Common myeloid progenitor, CD34-positive (primary cell): Measurements from ENCODE around the gene DENND1A.

Experiments used
- CTCF ChIA-PET: fragments of 350-600 bp; sonication (Branson Sonifier 250); formaldehyde crosslinking; loops from one replicate; lab custom pipeline; 2021; ENCODE audit warnings: antibody characterized with exemption; lab: Charles Lee
- POLR2A ChIA-PET: fragments of 350-600 bp; sonication (Branson Sonifier 250); formaldehyde crosslinking; loops from one replicate; lab custom pipeline; 2021; ENCODE audit warnings: antibody characterized with exemption; lab: Charles Lee
- DNase-seq, 3 donors: peaks; one replicate each; pipeline versions ENCODE4 v3.0.0 to v3.0.0-alpha.2; 2013
- H3K27ac ChIP-seq, 2 experiments: 1 replicate in 1 of 2; 2 replicates in 1 of 2; pipeline ENCODE4 v1.7.0; 2013; ENCODE audit warnings: inconsistent platforms in 2 of 2, low read length in 2 of 2, mild to moderate bottlenecking in 2 of 2, low read depth in 1 of 2, moderate library complexity in 1 of 2; ENCODE audit not compliant: severe bottlenecking in 2 of 2, insufficient read depth in 1 of 2, poor library complexity in 1 of 2
- H3K27me3 ChIP-seq, 5 experiments: replicated peaks in 2 of 5; 1 replicate in 3 of 5; 2 replicates in 2 of 5; pipeline versions ENCODE4 v1.6.1 to v1.7.0; 2013; ENCODE audit warnings: low read length in 4 of 5, mild to moderate bottlenecking in 2 of 5, moderate library complexity in 2 of 5, inconsistent platforms in 1 of 5; ENCODE audit not compliant: insufficient read depth in 5 of 5, control insufficient read depth in 4 of 5
- H3K36me3 ChIP-seq, 4 experiments: 1 replicate in 2 of 4; 2 replicates in 2 of 4; pipeline versions ENCODE4 v1.6.1 to v1.7.0; 2013; ENCODE audit warnings: low read length in 3 of 4, control low read depth in 1 of 4, mild to moderate bottlenecking in 1 of 4; ENCODE audit not compliant: control insufficient read depth in 4 of 4, insufficient read depth in 4 of 4
- H3K4me1 ChIP-seq, 4 experiments: 1 replicate in 3 of 4; 2 replicates in 1 of 4; pipeline versions ENCODE4 v1.6.1 to v1.7.1; 2013; ENCODE audit warnings: low read length in 3 of 4, mild to moderate bottlenecking in 3 of 4, control low read depth in 1 of 4, inconsistent platforms in 1 of 4, moderate library complexity in 1 of 4; ENCODE audit not compliant: control insufficient read depth in 4 of 4, insufficient read depth in 4 of 4; ENCODE audit errors: control extremely low read depth in 1 of 4
- H3K4me3 ChIP-seq, 7 experiments: 1 replicate in 4 of 7; 2 replicates in 3 of 7; pipeline versions ENCODE4 v1.5.1 to v1.7.0; 2013; ENCODE audit warnings: mild to moderate bottlenecking in 7 of 7, low read length in 6 of 7, moderate library complexity in 6 of 7, inconsistent platforms in 2 of 7, low read depth in 2 of 7, control low read depth in 1 of 7; ENCODE audit not compliant: insufficient read depth in 4 of 7, control insufficient read depth in 1 of 7; ENCODE audit errors: extremely low read depth in 1 of 7
- H3K9me3 ChIP-seq, 5 experiments: 1 replicate in 4 of 5; 2 replicates in 1 of 5; pipeline versions ENCODE4 v1.6.1 to v1.7.1; 2013; ENCODE audit warnings: low read length in 4 of 5, mild to moderate bottlenecking in 2 of 5, inconsistent platforms in 1 of 5, low read depth in 1 of 5, moderate library complexity in 1 of 5; ENCODE audit not compliant: control insufficient read depth in 4 of 5, insufficient read depth in 2 of 5; ENCODE audit errors: control extremely low read depth in 1 of 5
- WGBS: methylation state at CpG from one replicate; pipeline ENCODE4 v1.1.5; 2013; ENCODE audit not compliant: insufficient coverage; 5-methylcytosine and 5-hydroxymethylcytosine counted together

DENND1A gene

GRCh38 chr9:123712399-123712798 is 217.5 kb downstream of the DENND1A start:
- no CpG with 5 or more reads among the region's 1 CpG for WGBS
- peaks cover 0 to 2% (median 0%) of the 10 kb centered on the region in 4 experiments for H3K36me3 ChIP-seq
- no peak overlapping the region for H3K27ac ChIP-seq
- ChIA-PET CTCF (no interaction called here), POLR2A (no interaction called here)
- peaks cover 0 to 3% (median 0%) of the 10 kb centered on the region in 5 experiments for H3K9me3 ChIP-seq
- no peaks in the 10 kb centered on the region for H3K27me3 ChIP-seq
- no peaks in the 10 kb centered on the region for H3K4me1 ChIP-seq
- no peak for DNase-seq
- no peak overlapping the region for H3K4me3 ChIP-seq

- POLR2A ChIA-PET: no interaction called here
- H3K27ac ChIP-seq: no peak overlapping the region
- no peaks in the 10 kb centered on the region for H3K27me3 ChIP-seq
- no CpG with 5 or more reads among the region's 1 CpG for WGBS
- H3K4me1 ChIP-seq: no peaks in the 10 kb centered on the region
- CTCF ChIA-PET: no interaction called here
- peaks cover 0 to 2% (median 0%) of the 10 kb centered on the region in 4 experiments for H3K36me3 ChIP-seq
- peaks cover 0 to 5% (median 0%) of the 10 kb centered on the region in 5 experiments for H3K9me3 ChIP-seq
- no peak overlapping the region for H3K4me3 ChIP-seq
- DNase-seq: peak in 1 of 3 donors; percentile 14
Observed at GRCh38 chr9:123710299-123710698, 219.6 kb downstream of the DENND1A start.

- WGBS: no CpG with 5 or more reads among the region's 1 CpG
- DNase-seq: peak in 2 of 3 donors; percentile 36 to 46
- Histone ChIP-seq H3K4me3 (no peak overlapping the region), H3K4me1 (no peaks in the 10 kb centered on the region), H3K9me3 (peaks cover 3 to 40% (median 12%) of the 10 kb centered on the region in 5 experiments), H3K36me3 (peaks cover 0 to 7% (median 2%) of the 10 kb centered on the region in 4 experiments), H3K27me3 (no peaks in the 10 kb centered on the region), H3K27ac (no peak overlapping the region)
- POLR2A ChIA-PET: no interaction called here
- CTCF ChIA-PET: no interaction called here
Observed at GRCh38 chr9:123702483-123702882, 227.4 kb downstream of the DENND1A start.

GRCh38 chr9:123697686-123698085 is 232.2 kb downstream of the DENND1A start:
- Histone ChIP-seq H3K27ac (no peak overlapping the region), H3K9me3 (peaks cover 1 to 23% (median 11%) of the 10 kb centered on the region in 5 experiments), H3K36me3 (peaks cover 0 to 5% (median 0%) of the 10 kb centered on the region in 4 experiments), H3K4me3 (no peak overlapping the region), H3K4me1 (peaks cover 0 to 2% (median 0%) of the 10 kb centered on the region in 4 experiments), H3K27me3 (no peaks in the 10 kb centered on the region)
- WGBS: no CpG with 5 or more reads among the region's 2 CpGs
- CTCF ChIA-PET: no interaction called here
- POLR2A ChIA-PET: no interaction called here
- no peak for DNase-seq

- POLR2A ChIA-PET: no interaction called here
- Histone ChIP-seq H3K36me3 (peaks cover 0 to 4% (median 0%) of the 10 kb centered on the region in 4 experiments), H3K27ac (no peak overlapping the region), H3K9me3 (peaks cover 1 to 12% (median 5%) of the 10 kb centered on the region in 5 experiments), H3K4me1 (peaks cover 0 to 2% (median 0%) of the 10 kb centered on the region in 4 experiments), H3K27me3 (no peaks in the 10 kb centered on the region), H3K4me3 (no peak overlapping the region)
- no peak for DNase-seq
- CTCF ChIA-PET: interaction anchor here (1.6 kb wide), 1 partner anchor 10 kb away, joined by 3 read pairs; no protein-coding TSS in a partner anchor
- WGBS: 100% methylated on average over 1 of the region's 4 CpGs
Observed at GRCh38 chr9:123696476-123696875, 233.4 kb downstream of the DENND1A start.

GRCh38 chr9:123695386-123695785 is 234.5 kb downstream of the DENND1A start:
- no peak overlapping the region for H3K4me3 ChIP-seq
- no peak for DNase-seq
- CTCF ChIA-PET: interaction anchor here (1.2 to 1.6 kb wide), 2 partner anchors 9 to 29 kb away, joined by 3 to 4 read pairs; no protein-coding TSS in a partner anchor
- POLR2A ChIA-PET: no interaction called here
- no peaks in the 10 kb centered on the region for H3K27me3 ChIP-seq
- H3K36me3 ChIP-seq: no peaks in the 10 kb centered on the region
- no CpG with 5 or more reads among the region's 3 CpGs for WGBS
- peaks cover 0 to 2% (median 0%) of the 10 kb centered on the region in 4 experiments for H3K4me1 ChIP-seq
- H3K9me3 ChIP-seq: peaks cover 0 to 2% (median 1%) of the 10 kb centered on the region in 5 experiments
- H3K27ac ChIP-seq: no peak overlapping the region

DNA sequence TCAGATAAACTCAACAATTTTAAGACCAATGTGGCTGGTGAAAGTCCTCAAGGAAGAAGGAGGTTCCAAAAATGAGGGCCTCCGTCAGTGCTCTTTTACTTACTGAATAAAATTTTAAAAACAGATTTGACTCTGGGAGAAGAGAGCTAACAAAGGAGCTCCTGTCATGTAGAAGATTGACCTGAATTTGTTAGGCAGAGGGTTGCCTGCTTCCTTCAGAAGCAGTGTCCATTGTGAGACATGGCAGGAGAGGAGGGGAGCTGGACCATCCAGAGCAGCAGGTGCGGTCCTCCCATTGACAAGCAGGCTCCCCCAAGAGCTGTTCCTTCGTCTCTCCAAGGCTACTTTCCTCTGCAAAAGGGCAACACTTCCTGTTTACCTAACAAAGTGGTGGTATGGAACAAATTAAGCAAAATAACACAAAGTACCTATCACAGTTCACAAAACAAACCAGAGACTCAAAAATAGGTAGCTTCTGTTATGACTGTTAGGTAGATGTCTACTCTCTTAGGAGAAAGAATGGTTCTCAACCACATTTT is 238.1 kb downstream of the DENND1A start:
- no peak for DNase-seq
- Histone ChIP-seq H3K4me3 (no peak overlapping the region), H3K9me3 (no peaks in the 10 kb centered on the region), H3K27me3 (no peaks in the 10 kb centered on the region), H3K27ac (no peak overlapping the region), H3K4me1 (peaks cover 8 to 16% (median 12%) of the 10 kb centered on the region in 4 experiments), H3K36me3 (no peaks in the 10 kb centered on the region)
- ChIA-PET POLR2A (no interaction called here), CTCF (no interaction called here)
- WGBS: 100% methylated on average over 1 of the region's 3 CpGs
